Testis (tissue), 3 donors: Measurements from ENCODE around the gene NDST1. TPM values are rescaled to one million over a fixed set of nuclear protein-coding genes. Genes with fewer than 3 reads are reported as not detected.

Source experiments
- DNase-seq: peaks from one replicate; pipeline ENCODE4 v3.0.0-alpha.2; 2019
- H3K27ac ChIP-seq, 2 donors: fragments of 200-600 bp; sonication (generic); one replicate each; pipeline ENCODE4 v1.5.1; 2019
- H3K27me3 ChIP-seq: fragments of 200-600 bp; sonication (generic); one replicate; pipeline ENCODE4 v1.5.1; 2019
- H3K36me3 ChIP-seq: fragments of 200-600 bp; sonication (generic); one replicate; pipeline ENCODE4 v1.5.1; 2017; ENCODE audit warnings: low read depth; ENCODE audit errors: missing control alignments
- H3K4me1 ChIP-seq: fragments of 200-600 bp; sonication (generic); one replicate; pipeline ENCODE4 v1.5.1; 2019
- H3K4me3 ChIP-seq, 2 donors: fragments of 200-600 bp; sonication (generic); one replicate each; pipeline ENCODE4 v1.5.1; 2017 to 2019
- H3K9me3 ChIP-seq: fragments of 200-600 bp; sonication (generic); one replicate; pipeline ENCODE4 v1.5.1; 2017
- POLR2A ChIP-seq: fragments of 450-650 bp; IDR thresholded peaks from one replicate; pipeline ENCODE4 v1.6.1; 2017; ENCODE audit warnings: antibody characterized with exemption, mild to moderate bottlenecking, moderate library complexity
- WGBS, 2 donors: methylation state at CpG; one replicate each; pipeline ENCODE4 v1.1.5; 2018; 5-methylcytosine and 5-hydroxymethylcytosine counted together
- intact Hi-C: fragments of 100-400 bp; cut with DNase I; formaldehyde crosslinking; loops from one replicate; pipeline ENCODE4 v1.15.1; 2023; ENCODE audit warnings: low total_unique reads
- polyA plus RNA-seq: library from polyadenylated mRNA; stranded (reverse); fragments of 350-450 nt; fragmentation: Illumina TruSeq; extraction: RNeasy Lipid Tissue Mini Kit (QIAGEN cat#74804); gene quantifications from one replicate; pipeline ENCODE4 v1.2.3, GENCODE V29; 2014; ENCODE audit warnings: low read depth, low replicate concordance; ENCODE audit not compliant: insufficient read depth
- total RNA-seq, 2 donors: library from RNA; depleted of rRNA; stranded (reverse); fragments of >200 nt; gene quantifications; one replicate each; pipeline ENCODE4 v1.2.3, GENCODE V29; 2016
- TF ChIP-seq, protein P1 (sequence below), 3 experiments: fragments of 450-650 bp in 2 of 3; fragments of 200-600 bp in 1 of 3; sonication (generic) in 1 of 3; IDR thresholded peaks; one replicate each; pipeline ENCODE4 v1.5.1; 2016 to 2019; ENCODE audit warnings: antibody characterized with exemption in 3 of 3, mild to moderate bottlenecking in 2 of 3, moderate library complexity in 1 of 3

The NDST1 gene
- total and polyA plus RNA-seq, 3 donors from 2014 or later = 55.0 to 174 (median 167) TPM

- H3K36me3 ChIP-seq = no peaks in the 10 kb centered on the region
- no peaks in the 10 kb centered on the region for H3K9me3 ChIP-seq
- H3K4me3 ChIP-seq = no peak overlapping the region
- WGBS, 2 donors = 40 to 52% methylated on average over 9 to 12 of the region's 12 CpGs
- no peaks in the 10 kb centered on the region for H3K27me3 ChIP-seq
- peak overlapping the region in 1 of 2 donors; percentile 64 for H3K27ac ChIP-seq
- no peak for TF ChIP-seq POLR2A
- TF ChIP-seq, protein P1, sequence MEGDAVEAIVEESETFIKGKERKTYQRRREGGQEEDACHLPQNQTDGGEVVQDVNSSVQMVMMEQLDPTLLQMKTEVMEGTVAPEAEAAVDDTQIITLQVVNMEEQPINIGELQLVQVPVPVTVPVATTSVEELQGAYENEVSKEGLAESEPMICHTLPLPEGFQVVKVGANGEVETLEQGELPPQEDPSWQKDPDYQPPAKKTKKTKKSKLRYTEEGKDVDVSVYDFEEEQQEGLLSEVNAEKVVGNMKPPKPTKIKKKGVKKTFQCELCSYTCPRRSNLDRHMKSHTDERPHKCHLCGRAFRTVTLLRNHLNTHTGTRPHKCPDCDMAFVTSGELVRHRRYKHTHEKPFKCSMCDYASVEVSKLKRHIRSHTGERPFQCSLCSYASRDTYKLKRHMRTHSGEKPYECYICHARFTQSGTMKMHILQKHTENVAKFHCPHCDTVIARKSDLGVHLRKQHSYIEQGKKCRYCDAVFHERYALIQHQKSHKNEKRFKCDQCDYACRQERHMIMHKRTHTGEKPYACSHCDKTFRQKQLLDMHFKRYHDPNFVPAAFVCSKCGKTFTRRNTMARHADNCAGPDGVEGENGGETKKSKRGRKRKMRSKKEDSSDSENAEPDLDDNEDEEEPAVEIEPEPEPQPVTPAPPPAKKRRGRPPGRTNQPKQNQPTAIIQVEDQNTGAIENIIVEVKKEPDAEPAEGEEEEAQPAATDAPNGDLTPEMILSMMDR (IDR thresholded peaks at IDR 0.05) = peak; percentile 72 to 76 (median 75)
- peak; percentile 78 for DNase-seq
- H3K4me1 ChIP-seq = peaks cover 27% of the 10 kb centered on the region
- intact Hi-C loops = loop anchor here (10.0 kb wide), 1 partner anchor 65 kb away; no protein-coding TSS in a partner anchor
Measured at GRCh38 chr5:150589862-150590601, 82.1 kb downstream of the NDST1 start.

GRCh38 chr5:150590979-150591695 is 83.2 kb downstream of the NDST1 start:
- TF ChIP-seq, protein P1 (IDR thresholded peaks at IDR 0.05) = no peak
- TF ChIP-seq POLR2A = no peak
- Histone ChIP-seq H3K9me3 (no peaks in the 10 kb centered on the region), H3K4me3 (no peak overlapping the region), H3K36me3 (no peaks in the 10 kb centered on the region), H3K27ac (peak overlapping the region; percentile 39 to 64), H3K27me3 (no peaks in the 10 kb centered on the region), H3K4me1 (peaks cover 38% of the 10 kb centered on the region)
- intact Hi-C loops = loop anchor here (10.0 kb wide), 1 partner anchor 64 kb away; no protein-coding TSS in a partner anchor
- peak; percentile 40 for DNase-seq
- 39 to 46% methylated on average over 6 to 12 of the region's 12 CpGs for WGBS, 2 donors

DNA sequence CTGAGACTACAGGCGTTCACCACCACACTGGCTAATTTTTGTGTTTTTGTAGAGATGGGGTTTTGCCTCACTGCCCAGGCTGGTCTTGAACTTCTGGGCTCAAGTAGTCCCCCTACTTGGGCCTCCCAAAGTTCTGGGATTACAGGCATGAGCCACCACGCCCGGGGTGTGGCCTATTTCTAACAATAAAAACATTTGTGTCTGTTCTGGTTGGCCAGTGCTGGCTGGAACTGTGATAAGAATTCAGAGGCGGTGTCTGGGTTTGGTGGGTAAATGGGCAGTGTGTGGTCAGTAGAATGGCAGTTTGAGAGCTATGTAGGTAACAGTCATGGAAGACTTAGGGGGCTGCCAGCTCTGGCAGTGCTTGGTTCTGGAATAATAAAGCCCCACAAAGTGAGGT is 85.7 kb downstream of the NDST1 start:
- DNase-seq = no peak
- 59 to 89% methylated on average over 4 of the region's 4 CpGs for WGBS, 2 donors
- Histone ChIP-seq H3K4me3 (no peak overlapping the region), H3K9me3 (no peaks in the 10 kb centered on the region), H3K4me1 (peaks cover 40% of the 10 kb centered on the region), H3K27me3 (no peaks in the 10 kb centered on the region), H3K27ac (no peak overlapping the region), H3K36me3 (no peaks in the 10 kb centered on the region)
- TF ChIP-seq, protein P1 (IDR thresholded peaks at IDR 0.05) = no peak
- no peak for TF ChIP-seq POLR2A
- intact Hi-C loops = loop anchor here (10.0 kb wide), 1 partner anchor 61 kb away; no protein-coding TSS in a partner anchor

GRCh38 chr5:150593996-150594395 is 86.1 kb downstream of the NDST1 start:
- DNase-seq = no peak
- intact Hi-C loops = loop anchor here (10.0 kb wide), 1 partner anchor 61 kb away; no protein-coding TSS in a partner anchor
- WGBS, 2 donors = 54 to 59% methylated on average over 7 of the region's 7 CpGs

More at GRCh38 chr5:150593996-150594395, 86.1 kb downstream of the NDST1 start:
- no peak overlapping the region for H3K4me3 ChIP-seq
- H3K9me3 ChIP-seq = no peaks in the 10 kb centered on the region
- H3K27ac ChIP-seq = no peak overlapping the region
- H3K36me3 ChIP-seq = no peaks in the 10 kb centered on the region
- H3K27me3 ChIP-seq = no peaks in the 10 kb centered on the region
- TF ChIP-seq, protein P1 (IDR thresholded peaks at IDR 0.05) = no peak
- no peak for TF ChIP-seq POLR2A
- H3K4me1 ChIP-seq = peaks cover 40% of the 10 kb centered on the region
